ENCODE measurements around the gene SBDS.
A peak's percentile ranks its signal among the peaks of the same experiment; 100 is the strongest.
"Not testable (repeated sequence)": the region's sequence is repeated elsewhere in the genome, so short reads cannot be mapped to it uniquely, and the experiment has no call there.

Gene SBDS

GRCh38 chr7:66995050-66995776 is at the start of gene SBDS:
SBDS (minus strand) TSS chr7:66995586; CDS start chr7:66995417, 169 bp downstream.
- DNase-seq (ENCODE audit: low read depth in 2 of 2), result peak; percentile 79 to 87

- DNase-seq (ENCODE audit: low read depth in 2 of 2), result not testable (repeated sequence)
Observed at GRCh38 chr7:67043559-67043930, 48.2 kb upstream of the SBDS start.

GRCh38 chr7:67042781-67043558 is 47.6 kb upstream of the SBDS start:
- DNase-seq (ENCODE audit: low read depth in 2 of 2), result not testable (repeated sequence)

- not testable (repeated sequence) for DNase-seq (ENCODE audit: low read depth in 2 of 2)
Observed at GRCh38 chr7:67040832-67041231, 45.4 kb upstream of the SBDS start.

GRCh38 chr7:67036432-67037395 is 41.3 kb upstream of the SBDS start:
- not testable (repeated sequence) for DNase-seq (ENCODE audit: low read depth in 2 of 2)

- no peak for DNase-seq (ENCODE audit: low read depth in 2 of 2)
Observed at GRCh38 chr7:67033251-67033650, 37.9 kb upstream of the SBDS start.

- not testable (repeated sequence) for DNase-seq (ENCODE audit: low read depth in 2 of 2)
Observed at GRCh38 chr7:67031685-67032084, 36.3 kb upstream of the SBDS start.

GRCh38 chr7:67025459-67025858 is 30.1 kb upstream of the SBDS start:
- not testable (repeated sequence) for DNase-seq (ENCODE audit: low read depth in 2 of 2)

GRCh38 chr7:67022511-67022910 is 27.1 kb upstream of the SBDS start:
- no peak for DNase-seq (ENCODE audit: low read depth in 2 of 2)

GRCh38 chr7:67021260-67021659 is 25.9 kb upstream of the SBDS start:
- DNase-seq (ENCODE audit: low read depth in 2 of 2), result no peak

GRCh38 chr7:67019562-67020390 is 24.4 kb upstream of the SBDS start:
- no peak for DNase-seq (ENCODE audit: low read depth in 2 of 2)

GRCh38 chr7:67018940-67019339 is 23.6 kb upstream of the SBDS start:
- DNase-seq (ENCODE audit: low read depth in 2 of 2), result no peak

GRCh38 chr7:67017971-67018370 is 22.6 kb upstream of the SBDS start:
- DNase-seq (ENCODE audit: low read depth in 2 of 2), result not testable (repeated sequence)

- not testable (repeated sequence) for DNase-seq (ENCODE audit: low read depth in 2 of 2)
Observed at GRCh38 chr7:67014076-67014622, 18.8 kb upstream of the SBDS start.

- not testable (repeated sequence) for DNase-seq (ENCODE audit: low read depth in 2 of 2)
Observed at GRCh38 chr7:67009677-67010076, 14.3 kb upstream of the SBDS start.

GRCh38 chr7:67008260-67008659 is 12.9 kb upstream of the SBDS start:
- no peak for DNase-seq (ENCODE audit: low read depth in 2 of 2)

GRCh38 chr7:67006965-67007364 is 11.6 kb upstream of the SBDS start:
- no peak for DNase-seq (ENCODE audit: low read depth in 2 of 2)

GRCh38 chr7:67004145-67004544 is 8.8 kb upstream of the SBDS start:
- not testable (repeated sequence) for DNase-seq (ENCODE audit: low read depth in 2 of 2)

GRCh38 chr7:67000601-67001258 is 5.3 kb upstream of the SBDS start:
- DNase-seq (ENCODE audit: low read depth in 2 of 2), result not testable (repeated sequence)
